ENCODE results near the gene LHX5.

DNA sequence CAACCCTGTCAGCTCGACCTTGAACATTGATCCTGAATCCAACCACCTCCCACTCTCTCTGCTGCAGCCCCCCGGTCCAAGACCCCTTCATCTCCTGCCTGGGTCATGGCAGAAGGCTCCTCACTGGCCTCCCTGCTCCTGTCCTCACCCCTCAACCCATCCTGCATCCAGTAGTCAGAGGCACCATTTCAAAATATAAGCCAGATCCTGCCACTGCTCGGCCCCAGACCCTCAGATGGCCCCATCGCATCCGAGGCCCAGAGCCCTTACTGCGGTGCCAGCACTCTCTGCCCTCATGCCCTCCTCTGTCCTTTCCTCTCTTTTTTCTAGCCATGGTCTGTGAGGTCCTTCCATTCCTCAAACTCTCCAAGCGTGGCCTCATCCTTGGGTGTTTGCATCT is 34.3 kb upstream of the LHX5 start:
- TF ChIP-seq, protein P1, sequence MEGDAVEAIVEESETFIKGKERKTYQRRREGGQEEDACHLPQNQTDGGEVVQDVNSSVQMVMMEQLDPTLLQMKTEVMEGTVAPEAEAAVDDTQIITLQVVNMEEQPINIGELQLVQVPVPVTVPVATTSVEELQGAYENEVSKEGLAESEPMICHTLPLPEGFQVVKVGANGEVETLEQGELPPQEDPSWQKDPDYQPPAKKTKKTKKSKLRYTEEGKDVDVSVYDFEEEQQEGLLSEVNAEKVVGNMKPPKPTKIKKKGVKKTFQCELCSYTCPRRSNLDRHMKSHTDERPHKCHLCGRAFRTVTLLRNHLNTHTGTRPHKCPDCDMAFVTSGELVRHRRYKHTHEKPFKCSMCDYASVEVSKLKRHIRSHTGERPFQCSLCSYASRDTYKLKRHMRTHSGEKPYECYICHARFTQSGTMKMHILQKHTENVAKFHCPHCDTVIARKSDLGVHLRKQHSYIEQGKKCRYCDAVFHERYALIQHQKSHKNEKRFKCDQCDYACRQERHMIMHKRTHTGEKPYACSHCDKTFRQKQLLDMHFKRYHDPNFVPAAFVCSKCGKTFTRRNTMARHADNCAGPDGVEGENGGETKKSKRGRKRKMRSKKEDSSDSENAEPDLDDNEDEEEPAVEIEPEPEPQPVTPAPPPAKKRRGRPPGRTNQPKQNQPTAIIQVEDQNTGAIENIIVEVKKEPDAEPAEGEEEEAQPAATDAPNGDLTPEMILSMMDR (IDR thresholded peaks at IDR 0.05; ENCODE audit: low read depth, low read length, missing input control) = no peak
- TF ChIP-seq, protein P2, sequence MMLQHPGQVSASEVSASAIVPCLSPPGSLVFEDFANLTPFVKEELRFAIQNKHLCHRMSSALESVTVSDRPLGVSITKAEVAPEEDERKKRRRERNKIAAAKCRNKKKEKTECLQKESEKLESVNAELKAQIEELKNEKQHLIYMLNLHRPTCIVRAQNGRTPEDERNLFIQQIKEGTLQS (IDR thresholded peaks at IDR 0.05) = no peak
- TF ChIP-seq, protein P3, sequence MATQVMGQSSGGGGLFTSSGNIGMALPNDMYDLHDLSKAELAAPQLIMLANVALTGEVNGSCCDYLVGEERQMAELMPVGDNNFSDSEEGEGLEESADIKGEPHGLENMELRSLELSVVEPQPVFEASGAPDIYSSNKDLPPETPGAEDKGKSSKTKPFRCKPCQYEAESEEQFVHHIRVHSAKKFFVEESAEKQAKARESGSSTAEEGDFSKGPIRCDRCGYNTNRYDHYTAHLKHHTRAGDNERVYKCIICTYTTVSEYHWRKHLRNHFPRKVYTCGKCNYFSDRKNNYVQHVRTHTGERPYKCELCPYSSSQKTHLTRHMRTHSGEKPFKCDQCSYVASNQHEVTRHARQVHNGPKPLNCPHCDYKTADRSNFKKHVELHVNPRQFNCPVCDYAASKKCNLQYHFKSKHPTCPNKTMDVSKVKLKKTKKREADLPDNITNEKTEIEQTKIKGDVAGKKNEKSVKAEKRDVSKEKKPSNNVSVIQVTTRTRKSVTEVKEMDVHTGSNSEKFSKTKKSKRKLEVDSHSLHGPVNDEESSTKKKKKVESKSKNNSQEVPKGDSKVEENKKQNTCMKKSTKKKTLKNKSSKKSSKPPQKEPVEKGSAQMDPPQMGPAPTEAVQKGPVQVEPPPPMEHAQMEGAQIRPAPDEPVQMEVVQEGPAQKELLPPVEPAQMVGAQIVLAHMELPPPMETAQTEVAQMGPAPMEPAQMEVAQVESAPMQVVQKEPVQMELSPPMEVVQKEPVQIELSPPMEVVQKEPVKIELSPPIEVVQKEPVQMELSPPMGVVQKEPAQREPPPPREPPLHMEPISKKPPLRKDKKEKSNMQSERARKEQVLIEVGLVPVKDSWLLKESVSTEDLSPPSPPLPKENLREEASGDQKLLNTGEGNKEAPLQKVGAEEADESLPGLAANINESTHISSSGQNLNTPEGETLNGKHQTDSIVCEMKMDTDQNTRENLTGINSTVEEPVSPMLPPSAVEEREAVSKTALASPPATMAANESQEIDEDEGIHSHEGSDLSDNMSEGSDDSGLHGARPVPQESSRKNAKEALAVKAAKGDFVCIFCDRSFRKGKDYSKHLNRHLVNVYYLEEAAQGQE (IDR thresholded peaks at IDR 0.05) = no peak
- TF ChIP-seq RAD21 (IDR thresholded peaks at IDR 0.05) (no peak), FOXA1 (IDR thresholded peaks at IDR 0.05) (no peak), MAX (IDR thresholded peaks at IDR 0.05) (no peak), NR2F2 (IDR thresholded peaks at IDR 0.05) (no peak), SP1 (IDR thresholded peaks at IDR 0.05) (no peak)
